ENCODE measurements around the gene ACOT8. TPM values are rescaled to one million over a fixed set of nuclear protein-coding genes. Genes with fewer than 3 reads are reported as not detected.
"Not testable (repeated sequence)": the region's sequence is repeated elsewhere in the genome, so short reads cannot be mapped to it uniquely, and the experiment has no call there.

The ACOT8 gene
- total RNA-seq = 13.9 TPM

DNA sequence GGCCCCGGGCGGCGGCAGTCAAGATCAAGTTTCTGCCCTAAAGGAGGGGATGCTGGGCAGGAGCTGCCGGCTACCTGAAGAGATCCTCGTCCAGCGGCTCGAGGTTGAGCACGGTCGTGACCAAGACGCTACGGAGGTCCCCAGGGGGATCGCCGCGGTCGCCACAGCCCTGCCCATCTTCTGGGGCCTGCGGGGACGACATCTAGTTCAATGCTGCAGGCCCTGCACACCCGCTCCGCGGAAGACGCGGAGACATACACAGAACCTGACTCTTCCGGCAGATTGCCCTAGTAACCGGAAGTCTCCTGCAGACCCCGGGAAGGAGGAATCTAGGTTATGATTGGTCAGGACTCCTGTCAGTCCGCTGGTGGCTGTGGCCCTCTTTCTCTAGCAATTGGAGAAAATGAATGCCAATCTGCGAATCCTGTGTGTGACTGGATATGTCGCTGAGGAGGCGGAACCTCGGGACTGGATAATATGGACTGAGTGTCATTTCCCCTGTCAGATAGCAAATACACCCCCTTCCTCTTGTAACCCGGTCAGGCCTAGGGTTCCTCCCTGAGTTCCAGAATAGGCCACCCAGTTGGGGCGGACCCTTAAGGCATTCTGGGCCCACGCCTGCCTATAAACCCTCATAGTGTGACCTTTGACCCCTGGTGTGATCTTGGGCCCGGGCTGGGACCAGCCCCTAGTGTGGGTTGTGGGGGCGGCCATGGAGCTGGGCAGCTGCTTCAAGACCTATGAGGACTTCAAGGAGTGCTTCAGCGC lies at the start of gene ACOT8, which contains the start of gene ZSWIM3:
Gene ACOT8 (minus strand): TSS at position 279 of the 768 bp plus-strand sequence. CDS start 77 bp downstream, at position 202.
Gene ZSWIM3 (plus strand): TSS at position 501 of the 768 bp plus-strand sequence. CDS start 212 bp downstream, at position 713.
- Histone ChIP-seq H3K4me3 (ENCODE audit: low read length) (peak within 1 kb of the TSS; percentile 67), H3K9me3 (ENCODE audit: low read depth, low read length) (no peaks in the 10 kb centered on the region)

DNA sequence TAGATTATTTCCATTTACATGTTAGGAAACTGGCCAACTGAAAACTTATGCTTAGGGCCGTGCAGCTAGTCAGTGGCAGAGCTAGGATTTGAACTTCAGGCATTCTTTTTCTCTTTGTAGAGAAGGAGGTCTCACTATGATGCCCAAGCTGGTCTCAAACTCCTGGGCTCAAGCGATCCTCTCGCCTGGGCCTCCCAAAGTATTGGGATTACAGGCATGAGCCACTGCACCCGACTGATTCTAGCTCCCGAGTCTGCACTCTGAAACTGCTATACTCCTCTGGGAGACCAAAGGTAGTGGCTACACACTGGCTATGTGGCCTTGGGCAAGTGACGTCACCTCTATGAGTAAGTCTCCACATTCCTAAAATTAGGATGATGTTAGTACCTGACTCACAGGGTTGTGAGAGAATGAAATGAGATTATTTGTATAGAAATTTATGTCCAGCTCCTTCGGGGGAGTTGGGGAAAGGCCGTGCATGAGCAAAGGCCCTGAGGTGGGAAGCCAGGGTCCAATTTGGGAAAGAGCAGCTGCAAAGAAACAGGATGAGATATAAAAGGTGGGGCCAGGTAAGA lies 48.4 kb upstream of the ACOT8 start:
- no peaks in the 10 kb centered on the region for H3K27me3 ChIP-seq (ENCODE audit: insufficient read depth, low read length)
- no peaks in the 10 kb centered on the region for H3K9me3 ChIP-seq (ENCODE audit: low read depth, low read length)
- H3K4me3 ChIP-seq (ENCODE audit: low read length) = no peak overlapping the region
- peaks cover 14% of the 10 kb centered on the region for H3K4me1 ChIP-seq (ENCODE audit: insufficient read depth, low read length)

More for the DNA sequence above, at the start of gene ACOT8, which contains the start of gene ZSWIM3:
- no peaks in the 10 kb centered on the region for H3K27me3 ChIP-seq (ENCODE audit: insufficient read depth, low read length)
- H3K4me1 ChIP-seq (ENCODE audit: insufficient read depth, low read length) = peaks cover 28% of the 10 kb centered on the region

DNA sequence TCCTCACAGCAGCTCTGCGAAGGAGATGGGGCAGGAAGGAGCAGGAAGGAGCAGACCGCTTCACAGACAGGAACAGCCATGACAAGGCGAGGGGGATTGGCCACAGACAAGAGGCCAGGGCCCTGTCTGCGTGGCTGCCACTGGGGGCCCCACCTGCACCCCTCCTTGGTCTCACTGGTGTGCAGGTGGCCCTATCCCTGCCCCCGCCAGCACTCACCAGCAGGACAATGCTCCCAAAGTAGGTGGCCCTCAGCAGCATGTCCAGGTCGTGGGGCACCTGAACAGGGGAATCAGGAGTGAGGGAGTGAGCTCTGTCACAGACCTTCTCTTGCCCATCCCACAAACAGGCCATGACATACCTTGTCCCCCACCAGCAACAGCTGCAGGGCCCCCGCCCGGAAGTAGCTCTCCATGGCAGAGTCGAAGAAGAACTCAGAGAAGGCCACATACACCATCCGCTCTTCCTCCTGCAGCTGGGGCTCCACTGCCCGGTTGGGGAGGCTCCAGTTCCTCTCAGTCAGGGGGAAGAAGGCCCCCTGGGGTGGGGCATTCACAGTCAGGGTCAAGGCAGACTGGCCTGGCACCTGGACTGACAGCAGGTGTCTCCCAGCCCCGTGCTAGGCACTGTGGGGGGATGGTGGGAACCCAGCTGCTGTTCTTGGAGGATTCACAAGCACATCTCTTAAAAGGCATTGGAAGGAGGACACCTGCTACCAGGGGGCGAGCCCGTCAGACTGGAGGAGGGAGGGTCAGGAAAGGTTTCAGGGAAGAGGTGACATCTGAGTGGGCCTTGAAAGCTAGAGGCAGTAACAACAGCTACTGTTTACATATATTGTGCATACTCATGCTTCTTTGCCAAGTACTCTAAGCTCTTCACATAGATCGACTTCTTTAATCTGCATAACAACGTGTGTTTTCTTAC lies 47.7 kb upstream of the ACOT8 start:
- Histone ChIP-seq H3K4me3 (ENCODE audit: low read length) (no peak overlapping the region), H3K4me1 (ENCODE audit: insufficient read depth, low read length) (peaks cover 7% of the 10 kb centered on the region), H3K27me3 (ENCODE audit: insufficient read depth, low read length) (no peaks in the 10 kb centered on the region), H3K9me3 (ENCODE audit: low read depth, low read length) (no peaks in the 10 kb centered on the region)

DNA sequence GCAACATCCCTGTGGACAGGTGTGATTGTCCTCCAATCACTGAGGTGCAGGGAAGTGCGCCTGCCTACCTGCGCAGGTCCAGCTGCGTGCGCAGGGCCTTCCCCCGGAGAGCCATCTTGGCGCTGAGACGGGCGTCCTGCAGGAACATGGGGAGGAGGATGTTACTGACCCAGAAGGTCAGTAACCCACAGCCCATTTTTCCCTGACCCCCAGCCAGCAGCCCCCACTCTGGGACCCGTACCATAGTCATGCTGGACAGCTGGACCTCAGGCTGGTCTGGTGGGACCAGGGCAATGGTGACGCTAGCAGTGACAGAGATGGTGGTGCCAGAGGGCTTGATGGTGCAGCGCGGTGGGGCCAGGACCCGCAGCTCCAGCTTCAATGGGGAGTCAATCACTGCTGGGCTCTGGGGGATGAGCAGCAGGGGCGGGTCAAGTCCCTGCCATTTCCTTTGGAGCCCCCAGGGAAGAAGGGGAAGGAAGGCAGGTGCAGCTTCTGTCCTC lies 45.1 kb upstream of the ACOT8 start:
- H3K4me1 ChIP-seq (ENCODE audit: insufficient read depth, low read length) = no peaks in the 10 kb centered on the region
- no peak overlapping the region for H3K4me3 ChIP-seq (ENCODE audit: low read length)
- no peaks in the 10 kb centered on the region for H3K9me3 ChIP-seq (ENCODE audit: low read depth, low read length)
- no peaks in the 10 kb centered on the region for H3K27me3 ChIP-seq (ENCODE audit: insufficient read depth, low read length)

DNA sequence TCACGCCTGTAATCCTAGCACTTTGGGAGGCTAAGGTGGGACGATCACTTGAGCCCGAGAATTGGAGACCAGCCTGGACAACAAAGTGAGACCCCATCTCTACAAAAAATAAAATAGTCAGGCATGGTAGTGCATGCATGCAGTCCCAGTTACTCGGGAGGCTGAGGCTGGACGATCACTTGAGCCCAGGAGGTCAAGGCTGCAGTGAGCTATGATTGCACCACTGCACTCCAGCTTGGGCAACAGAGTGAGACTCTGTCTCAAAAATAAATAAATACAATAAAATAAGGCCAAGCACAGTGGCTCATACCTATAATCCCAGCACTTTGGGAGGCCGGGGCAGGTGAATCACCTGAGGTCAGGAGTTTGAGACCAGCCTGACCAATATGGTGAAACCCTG lies 44.1 kb upstream of the ACOT8 start:
- not testable (repeated sequence) for H3K4me3 ChIP-seq (ENCODE audit: low read length); H3K27me3 ChIP-seq (ENCODE audit: insufficient read depth, low read length); H3K9me3 ChIP-seq (ENCODE audit: low read depth, low read length); H3K4me1 ChIP-seq (ENCODE audit: insufficient read depth, low read length)

DNA sequence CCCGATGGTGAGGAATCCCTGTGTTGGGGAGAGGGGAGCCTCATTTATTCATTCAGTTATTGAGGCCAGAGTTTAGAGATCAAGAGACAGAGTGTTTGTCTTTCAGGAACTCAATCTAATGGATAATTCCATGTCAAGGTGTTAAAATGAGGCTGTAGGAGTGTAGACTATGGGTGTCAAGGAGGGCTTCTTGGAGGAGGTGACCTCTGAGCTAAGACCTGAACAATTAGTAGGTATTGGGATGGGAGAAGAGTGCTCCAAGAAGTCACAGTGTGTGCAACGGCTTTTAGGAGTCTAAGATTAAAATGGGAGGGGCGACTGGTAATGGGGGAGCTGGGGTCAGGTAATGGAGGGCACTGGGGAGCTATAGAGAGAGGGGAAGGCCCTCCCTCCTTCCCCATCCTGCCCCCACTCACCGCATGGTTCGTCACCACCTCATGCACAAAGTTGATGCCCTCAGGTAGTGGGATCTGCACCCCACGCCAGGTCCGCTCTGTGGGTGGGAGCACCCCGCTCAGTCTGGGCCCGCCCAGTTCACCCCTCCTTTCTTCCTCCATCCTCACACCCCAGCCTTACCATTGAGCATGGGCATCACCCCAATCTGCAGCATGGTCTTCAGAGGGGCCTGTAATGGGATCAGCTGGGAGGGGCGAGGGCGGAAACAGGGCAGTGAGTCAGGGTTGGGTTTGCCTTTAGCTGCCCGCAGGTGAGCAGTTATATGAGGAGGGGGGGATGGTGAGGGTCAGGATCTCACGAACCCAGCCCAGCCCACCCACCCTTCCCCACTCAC lies 42.0 kb upstream of the ACOT8 start:
- no peaks in the 10 kb centered on the region for H3K4me1 ChIP-seq (ENCODE audit: insufficient read depth, low read length)
- no peak overlapping the region for H3K4me3 ChIP-seq (ENCODE audit: low read length)
- H3K9me3 ChIP-seq (ENCODE audit: low read depth, low read length) = no peaks in the 10 kb centered on the region
- H3K27me3 ChIP-seq (ENCODE audit: insufficient read depth, low read length) = no peaks in the 10 kb centered on the region

DNA sequence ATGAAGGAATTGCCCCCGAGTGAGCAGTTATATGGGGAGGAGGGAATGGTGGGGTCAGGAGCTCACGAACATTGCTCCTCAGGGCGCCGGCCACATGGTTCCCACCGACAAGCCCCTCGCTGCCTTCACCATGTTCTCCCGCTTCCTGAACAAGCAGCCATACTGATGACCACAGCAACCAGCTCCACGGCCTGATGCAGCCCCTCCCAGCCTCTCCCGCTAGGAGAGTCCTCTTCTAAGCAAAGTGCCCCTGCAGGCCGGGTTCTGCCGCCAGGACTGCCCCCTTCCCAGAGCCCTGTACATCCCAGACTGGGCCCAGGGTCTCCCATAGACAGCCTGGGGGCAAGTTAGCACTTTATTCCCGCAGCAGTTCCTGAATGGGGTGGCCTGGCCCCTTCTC lies 41.1 kb upstream of the ACOT8 start:
- Histone ChIP-seq H3K27me3 (ENCODE audit: insufficient read depth, low read length) (no peaks in the 10 kb centered on the region), H3K4me3 (ENCODE audit: low read length) (no peak overlapping the region), H3K4me1 (ENCODE audit: insufficient read depth, low read length) (peaks cover 7% of the 10 kb centered on the region), H3K9me3 (ENCODE audit: low read depth, low read length) (no peaks in the 10 kb centered on the region)

DNA sequence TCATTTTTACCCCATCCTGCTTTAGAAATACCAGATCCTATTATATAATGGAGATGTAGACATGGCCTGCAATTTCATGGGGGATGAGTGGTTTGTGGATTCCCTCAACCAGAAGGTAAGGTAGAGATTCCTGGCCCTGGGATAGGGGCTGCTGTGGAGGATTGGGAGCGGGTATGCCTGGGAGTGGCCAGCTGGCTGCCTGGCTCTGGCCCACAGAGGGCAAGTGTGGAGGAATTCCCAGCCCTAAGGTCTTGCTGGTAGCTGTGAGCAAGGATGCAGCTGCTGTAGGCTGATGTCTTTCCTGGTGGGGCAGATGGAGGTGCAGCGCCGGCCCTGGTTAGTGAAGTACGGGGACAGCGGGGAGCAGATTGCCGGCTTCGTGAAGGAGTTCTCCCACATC lies 40.5 kb upstream of the ACOT8 start:
- H3K4me1 ChIP-seq (ENCODE audit: insufficient read depth, low read length) = peaks cover 13% of the 10 kb centered on the region
- no peak overlapping the region for H3K4me3 ChIP-seq (ENCODE audit: low read length)
- H3K27me3 ChIP-seq (ENCODE audit: insufficient read depth, low read length) = no peaks in the 10 kb centered on the region
- no peaks in the 10 kb centered on the region for H3K9me3 ChIP-seq (ENCODE audit: low read depth, low read length)

DNA sequence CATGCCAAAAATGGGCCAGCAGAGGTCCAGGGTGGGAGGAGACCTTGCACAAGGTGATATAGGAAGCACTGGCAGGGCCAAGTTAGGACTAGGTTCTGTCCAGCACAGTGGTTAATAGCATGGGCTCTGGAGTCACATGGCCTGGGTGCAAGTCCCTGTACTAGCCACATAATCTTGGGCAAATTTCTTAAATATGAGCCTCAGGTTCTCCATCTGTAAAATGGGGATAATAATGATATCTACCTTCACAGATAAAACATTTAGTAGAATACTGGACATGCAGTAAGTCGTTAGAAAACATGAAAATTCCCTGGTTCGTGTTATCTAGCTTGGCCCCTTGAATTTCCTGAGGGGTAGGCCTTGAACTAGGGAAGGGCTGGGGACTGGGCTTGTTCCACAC lies 40.1 kb upstream of the ACOT8 start:
- H3K4me3 ChIP-seq (ENCODE audit: low read length) = no peak overlapping the region
- no peaks in the 10 kb centered on the region for H3K9me3 ChIP-seq (ENCODE audit: low read depth, low read length)
- H3K4me1 ChIP-seq (ENCODE audit: insufficient read depth, low read length) = peaks cover 17% of the 10 kb centered on the region
- no peaks in the 10 kb centered on the region for H3K27me3 ChIP-seq (ENCODE audit: insufficient read depth, low read length)

DNA sequence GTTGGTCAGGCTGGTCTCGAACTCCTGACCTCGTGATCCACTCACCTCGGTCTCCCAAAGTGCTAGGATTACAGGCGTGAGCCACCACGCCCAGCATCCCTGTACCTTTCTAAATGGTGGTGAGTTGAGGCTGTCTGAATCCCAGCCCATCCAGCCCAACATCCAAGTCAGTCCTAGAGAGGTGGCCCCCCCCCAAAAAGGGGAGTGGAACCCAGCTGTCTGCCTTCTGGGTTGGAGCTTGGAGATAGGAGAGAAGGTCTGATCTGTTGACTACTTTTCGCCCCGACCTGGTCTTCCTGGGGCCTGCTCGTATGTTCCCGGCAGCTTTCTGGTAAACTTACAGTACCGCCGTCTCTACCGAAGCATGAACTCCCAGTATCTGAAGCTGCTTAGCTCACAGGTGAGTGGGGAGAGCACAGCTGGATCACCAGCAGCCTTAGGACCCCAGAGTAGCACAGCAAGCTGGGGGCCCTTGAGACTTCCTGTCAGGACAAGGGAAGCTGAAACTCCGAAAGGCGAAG lies 39.5 kb upstream of the ACOT8 start:
- Histone ChIP-seq H3K4me3 (ENCODE audit: low read length) (no peak overlapping the region), H3K27me3 (ENCODE audit: insufficient read depth, low read length) (no peaks in the 10 kb centered on the region), H3K9me3 (ENCODE audit: low read depth, low read length) (no peaks in the 10 kb centered on the region), H3K4me1 (ENCODE audit: insufficient read depth, low read length) (peaks cover 23% of the 10 kb centered on the region)

DNA sequence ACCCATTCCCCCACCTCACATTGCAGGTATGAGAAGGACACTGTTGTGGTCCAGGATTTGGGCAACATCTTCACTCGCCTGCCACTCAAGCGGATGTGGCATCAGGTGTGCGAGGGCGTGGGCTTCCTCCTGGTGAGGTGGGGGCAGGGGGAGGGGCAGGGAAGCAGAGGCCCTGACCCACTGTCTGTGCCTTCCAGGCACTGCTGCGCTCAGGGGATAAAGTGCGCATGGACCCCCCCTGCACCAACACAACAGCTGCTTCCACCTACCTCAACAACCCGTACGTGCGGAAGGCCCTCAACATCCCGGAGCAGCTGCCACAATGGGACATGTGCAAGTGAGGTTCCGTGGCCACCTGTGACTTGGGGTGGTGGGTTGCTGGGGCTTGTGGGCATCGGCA lies 37.6 kb upstream of the ACOT8 start:
- no peaks in the 10 kb centered on the region for H3K27me3 ChIP-seq (ENCODE audit: insufficient read depth, low read length)
- H3K4me3 ChIP-seq (ENCODE audit: low read length) = no peak overlapping the region
- no peaks in the 10 kb centered on the region for H3K9me3 ChIP-seq (ENCODE audit: low read depth, low read length)
- H3K4me1 ChIP-seq (ENCODE audit: insufficient read depth, low read length) = peaks cover 37% of the 10 kb centered on the region

DNA sequence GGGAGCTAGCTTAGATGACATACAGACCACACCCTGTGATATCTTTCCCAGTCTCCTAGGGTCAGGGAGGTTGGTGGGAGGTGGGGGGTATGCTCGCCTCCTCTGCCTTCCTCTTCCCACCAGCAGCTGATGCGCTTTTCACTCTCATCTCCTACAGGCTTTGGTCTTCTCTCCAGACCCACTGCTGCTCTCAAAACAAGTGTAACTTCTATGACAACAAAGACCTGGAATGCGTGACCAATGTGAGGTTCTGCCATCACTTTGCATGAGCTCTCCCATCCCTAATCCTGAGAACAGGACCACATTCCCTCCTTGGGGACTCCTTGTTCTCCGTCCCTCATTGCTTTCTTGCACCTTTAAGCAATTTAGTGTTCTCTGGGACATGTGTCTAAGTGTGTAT lies 36.6 kb upstream of the ACOT8 start:
- H3K4me1 ChIP-seq (ENCODE audit: insufficient read depth, low read length) = peaks cover 37% of the 10 kb centered on the region
- no peaks in the 10 kb centered on the region for H3K27me3 ChIP-seq (ENCODE audit: insufficient read depth, low read length)
- no peaks in the 10 kb centered on the region for H3K9me3 ChIP-seq (ENCODE audit: low read depth, low read length)
- H3K4me3 ChIP-seq (ENCODE audit: low read length) = no peak overlapping the region

DNA sequence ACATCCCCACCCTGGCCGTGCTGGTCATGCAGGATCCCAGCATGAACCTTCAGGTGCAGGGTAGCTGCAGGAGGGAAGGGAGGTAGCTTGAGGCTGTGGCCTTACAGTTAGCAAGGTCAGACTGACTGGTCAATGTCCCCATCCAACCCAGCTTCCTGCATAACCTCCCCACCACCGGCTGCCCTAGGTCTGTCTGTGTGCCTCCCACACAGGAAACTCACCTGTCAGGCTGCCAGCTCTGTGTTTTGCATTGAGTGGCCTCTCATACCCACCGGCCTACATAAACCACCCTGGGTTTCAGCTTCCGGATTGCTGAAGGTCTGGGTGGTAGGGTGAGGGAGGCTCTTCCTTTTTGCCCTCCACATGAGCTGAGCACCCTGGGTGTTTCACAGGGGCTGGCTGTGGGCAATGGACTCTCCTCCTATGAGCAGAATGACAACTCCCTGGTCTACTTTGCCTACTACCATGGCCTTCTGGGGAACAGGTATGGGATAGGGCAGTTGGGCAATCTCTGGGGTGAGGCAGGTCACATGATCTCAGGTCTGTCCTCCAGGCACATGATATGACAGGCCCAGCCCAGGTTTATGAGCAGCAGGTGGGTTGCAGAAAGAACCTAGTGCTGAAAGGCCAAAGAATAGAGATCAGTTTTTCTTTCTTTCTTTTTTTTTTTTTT lies 35.8 kb upstream of the ACOT8 start:
- peaks cover 37% of the 10 kb centered on the region for H3K4me1 ChIP-seq (ENCODE audit: insufficient read depth, low read length)
- no peak overlapping the region for H3K4me3 ChIP-seq (ENCODE audit: low read length)
- no peaks in the 10 kb centered on the region for H3K9me3 ChIP-seq (ENCODE audit: low read depth, low read length)
- no peaks in the 10 kb centered on the region for H3K27me3 ChIP-seq (ENCODE audit: insufficient read depth, low read length)

All from mononuclear cell (primary cell).